ENCODE data around the gene NTF4.
A peak's percentile ranks its signal among the peaks of the same experiment; 100 is the strongest.
"Not testable (repeated sequence)": the region's sequence is repeated elsewhere in the genome, so short reads cannot be mapped to it uniquely, and the experiment has no call there.

The NTF4 gene

DNA sequence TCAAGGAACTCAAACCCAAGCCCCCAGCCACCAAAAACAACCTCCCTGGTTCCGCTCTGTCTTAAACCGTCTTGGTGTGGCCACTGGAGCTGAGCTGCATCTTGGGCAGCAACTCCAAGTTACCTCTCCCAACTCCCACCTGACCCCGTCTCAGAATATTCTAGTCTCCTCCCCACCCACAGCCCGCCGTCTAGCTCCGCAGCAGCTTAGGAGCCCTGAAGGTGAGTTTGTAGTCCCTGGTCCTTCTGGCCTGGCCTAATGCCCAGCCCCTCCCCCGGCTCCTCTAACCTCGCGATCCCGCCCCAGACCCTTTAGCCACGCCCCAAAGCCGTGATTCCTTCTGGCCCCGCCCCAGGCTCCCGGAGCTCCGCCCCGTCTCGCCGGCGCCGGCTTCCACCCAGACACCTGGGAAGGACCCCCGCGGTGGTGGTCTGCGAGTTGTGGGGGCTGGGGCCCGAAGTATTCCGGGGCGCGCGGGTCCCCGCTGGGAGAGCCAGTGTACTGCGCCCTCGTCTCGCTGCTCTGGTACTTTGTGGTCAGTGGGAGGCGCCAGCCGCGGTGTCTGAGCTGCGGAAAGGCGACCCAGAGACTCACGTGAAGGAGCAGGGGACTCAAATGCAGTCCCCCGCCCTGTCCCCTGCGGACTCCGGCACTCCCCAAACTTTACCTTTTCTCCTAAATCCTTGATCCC lies 45.2 kb downstream of the NTF4 start:
- DNase-seq = peak; percentile 26

DNA sequence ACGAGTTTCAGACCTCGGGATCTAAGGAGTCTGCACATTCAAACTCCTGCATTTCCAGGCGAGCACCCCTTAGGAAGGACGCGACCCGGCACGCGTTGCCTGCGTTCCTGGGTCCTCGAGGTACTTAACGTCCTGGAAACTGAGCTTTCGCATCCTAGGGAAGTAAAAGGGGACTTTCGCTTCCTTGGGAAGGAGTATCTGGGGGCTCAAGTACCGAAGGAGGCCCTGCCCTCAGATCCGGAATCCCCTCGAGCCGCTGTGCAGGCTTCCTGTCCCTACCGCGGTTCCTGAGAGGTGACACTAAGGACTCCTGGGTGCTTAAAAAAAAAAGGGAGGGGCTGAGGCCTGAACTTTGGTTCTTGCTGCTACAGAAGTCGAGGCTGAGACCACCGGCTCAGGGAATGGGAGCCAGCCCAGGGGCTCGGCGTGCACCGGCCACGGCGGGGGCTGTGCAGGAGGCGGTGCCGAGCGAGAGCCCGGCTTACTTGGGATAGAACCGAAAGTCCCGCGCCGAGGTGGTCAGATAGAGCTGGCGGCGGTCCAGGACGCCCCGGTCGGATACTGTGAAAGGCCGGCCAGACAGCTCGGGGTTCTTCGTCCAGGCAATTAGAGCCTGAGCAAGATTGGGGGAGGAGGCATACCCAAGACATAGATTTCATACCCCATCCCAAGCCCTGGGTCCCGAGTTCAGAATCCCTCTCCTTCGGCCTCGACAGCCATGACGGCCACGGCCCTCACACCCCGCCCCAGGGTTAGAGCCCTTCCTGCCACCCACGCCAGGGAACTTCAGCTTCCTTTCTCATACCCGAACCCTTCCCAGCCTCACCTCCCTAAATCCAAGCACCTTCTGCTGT lies 46.0 kb downstream of the NTF4 start:
- not testable (repeated sequence) for DNase-seq

DNA sequence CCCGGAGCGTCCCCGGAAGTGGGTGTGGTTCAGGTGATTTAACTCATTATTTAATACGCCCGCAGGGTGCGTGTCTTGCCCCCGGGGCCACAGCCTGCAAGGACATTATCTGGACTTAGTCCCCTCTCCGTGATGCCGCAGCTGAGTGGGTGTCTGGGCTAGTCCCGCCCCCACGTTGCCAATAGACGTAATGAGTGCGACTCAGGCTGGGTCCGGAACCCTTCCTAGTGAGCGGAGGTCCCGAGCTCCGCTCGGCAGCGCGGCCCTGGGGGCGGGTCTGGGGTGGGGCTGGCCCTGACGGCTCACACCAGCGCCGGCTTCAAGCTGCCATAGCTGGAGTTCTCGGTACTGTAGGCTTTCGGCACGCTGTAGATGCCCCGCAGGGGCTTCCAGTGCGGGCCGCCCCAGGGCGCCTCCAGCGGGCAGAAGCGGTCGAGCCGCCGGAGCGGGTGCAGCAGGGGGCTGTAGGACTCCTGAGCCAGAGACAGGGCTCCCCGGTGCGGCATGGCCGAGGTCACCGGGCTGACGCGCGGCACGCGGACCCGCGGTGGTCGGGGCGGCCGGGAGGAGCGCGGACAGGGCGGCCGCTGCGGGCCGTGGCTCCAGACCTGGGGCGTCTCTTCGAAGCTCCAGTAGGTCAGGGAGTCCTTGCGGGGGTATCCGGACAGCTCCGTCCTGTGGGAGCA lies 46.8 kb downstream of the NTF4 start:
- DNase-seq = no peak

DNA sequence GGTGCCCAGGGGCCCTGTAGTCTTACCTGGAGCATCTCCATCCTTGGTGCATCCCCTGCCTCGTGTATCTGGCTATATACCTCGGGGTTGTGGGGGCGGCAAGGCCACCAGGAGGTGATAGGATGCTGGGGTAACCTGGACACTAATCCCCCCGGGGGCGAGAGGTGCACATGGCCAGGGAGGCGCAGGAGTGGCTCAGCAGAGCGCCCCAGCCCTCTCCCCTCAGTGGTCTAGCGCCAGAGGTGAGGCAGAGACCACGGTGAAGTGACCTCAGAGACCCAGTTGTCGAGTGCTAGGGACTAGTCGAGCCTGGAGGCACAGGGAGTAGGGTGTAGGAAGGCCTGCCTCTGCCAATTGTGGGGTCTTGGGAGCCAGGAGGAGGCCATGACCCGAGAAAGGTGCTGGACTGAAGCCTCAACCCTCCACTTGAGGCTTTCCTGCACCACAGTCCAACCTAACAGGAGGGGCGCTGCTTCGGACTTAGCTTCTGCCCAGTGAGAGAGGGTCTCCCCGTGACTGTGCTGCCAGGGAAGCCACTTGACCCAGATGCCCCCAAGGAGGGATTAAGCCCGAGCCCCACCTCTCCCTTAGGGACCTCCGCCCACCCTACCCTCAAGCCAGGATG lies 47.5 kb downstream of the NTF4 start, which contains the start of gene LHB:
TSS of gene LHB (minus strand) at position 51 of the 625 bp plus-strand sequence. CDS start at position 41, 10 bp downstream.
- DNase-seq = no peak

DNA sequence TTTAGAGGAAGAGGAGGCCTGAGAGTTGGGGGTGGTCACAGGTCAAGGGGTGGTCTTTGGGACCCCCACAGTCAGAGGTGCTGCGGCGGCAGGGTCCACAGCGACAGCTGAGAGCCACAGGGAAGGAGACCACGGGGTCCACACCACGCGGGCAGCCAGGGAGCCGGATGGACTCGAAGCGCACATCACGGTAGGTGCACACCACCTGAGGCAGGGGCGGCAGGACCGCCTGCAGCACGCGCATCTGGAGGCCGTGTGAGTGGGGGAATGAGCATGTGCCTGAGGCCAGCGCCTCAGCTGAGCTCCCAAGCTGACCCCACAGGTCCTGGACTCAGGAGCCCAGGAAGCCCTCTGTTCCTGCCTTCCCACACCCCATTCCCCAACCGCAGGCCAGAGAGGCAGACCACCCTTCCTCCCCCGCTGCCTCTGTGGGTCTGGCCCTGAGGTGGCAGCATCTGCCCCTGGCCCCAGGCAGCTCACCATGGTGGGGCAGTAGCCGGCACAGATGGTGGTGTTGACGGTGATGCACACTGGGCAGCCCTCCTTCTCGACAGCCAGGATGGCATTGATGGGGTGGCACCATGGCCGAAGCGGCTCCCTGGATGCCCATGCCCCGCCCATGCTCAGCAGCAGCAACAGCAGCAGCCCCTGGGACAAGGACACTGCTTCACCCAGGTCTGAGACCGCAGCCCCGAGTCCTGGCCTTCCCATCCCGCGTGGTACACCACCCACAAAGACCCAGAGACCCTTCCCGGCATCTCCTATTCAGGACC lies 48.4 kb downstream of the NTF4 start:
- DNase-seq = no peak

DNA sequence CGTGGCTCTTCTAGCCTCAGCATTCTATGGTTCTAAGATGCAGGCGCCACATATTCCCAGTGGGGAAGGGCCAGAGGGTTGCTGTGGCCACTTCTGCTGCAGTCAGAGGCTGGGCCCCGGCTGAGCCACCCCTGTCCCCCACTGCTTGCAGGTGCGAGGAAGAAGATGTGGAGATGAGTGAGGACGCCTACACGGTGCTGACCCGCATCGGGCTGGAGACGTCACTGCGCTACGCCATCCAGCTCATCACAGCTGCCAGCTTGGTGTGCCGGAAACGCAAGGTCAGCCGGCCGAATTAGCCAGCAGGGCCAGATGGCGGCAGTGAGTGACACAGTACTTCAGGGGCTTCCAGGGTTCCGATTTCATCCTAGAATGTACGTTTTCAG lies 49.8 kb downstream of the NTF4 start:
- DNase-seq = no peak

DNA sequence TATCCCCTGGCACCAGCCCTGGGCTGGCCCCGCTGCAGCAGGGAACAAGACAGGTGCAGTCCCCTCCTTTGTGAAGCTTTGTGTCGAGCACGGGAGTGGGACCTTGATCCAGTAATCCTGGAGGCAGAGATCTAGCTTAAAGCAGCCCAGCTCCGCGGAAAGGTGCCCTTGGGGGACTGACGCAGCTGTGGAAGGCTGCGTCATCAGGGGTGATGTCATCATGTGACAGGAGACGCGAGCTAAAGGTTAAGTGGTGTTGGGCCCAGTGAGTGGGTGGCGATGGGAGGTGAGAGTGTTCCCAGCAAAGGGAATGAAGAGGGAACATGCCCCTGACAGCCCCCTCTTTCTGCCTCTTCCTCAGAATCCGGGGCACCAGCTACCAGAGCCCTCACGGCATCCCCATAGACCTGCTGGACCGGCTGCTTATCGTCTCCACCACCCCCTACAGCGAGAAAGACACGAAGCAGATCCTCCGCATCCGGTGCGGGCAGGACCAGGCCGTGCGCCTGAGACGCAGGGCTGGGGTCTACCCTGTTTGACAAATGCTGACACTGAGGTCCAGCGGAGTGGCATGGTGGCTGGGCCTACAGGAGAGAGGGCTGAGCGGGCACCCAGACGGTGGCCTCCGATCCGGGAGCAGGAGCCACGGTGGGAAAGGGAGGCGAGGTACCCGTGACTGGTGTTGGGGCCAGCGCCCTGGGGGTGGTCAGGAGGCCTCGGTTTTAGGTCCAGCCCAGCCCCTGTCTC lies 50.3 kb downstream of the NTF4 start:
- no peak for DNase-seq

DNA sequence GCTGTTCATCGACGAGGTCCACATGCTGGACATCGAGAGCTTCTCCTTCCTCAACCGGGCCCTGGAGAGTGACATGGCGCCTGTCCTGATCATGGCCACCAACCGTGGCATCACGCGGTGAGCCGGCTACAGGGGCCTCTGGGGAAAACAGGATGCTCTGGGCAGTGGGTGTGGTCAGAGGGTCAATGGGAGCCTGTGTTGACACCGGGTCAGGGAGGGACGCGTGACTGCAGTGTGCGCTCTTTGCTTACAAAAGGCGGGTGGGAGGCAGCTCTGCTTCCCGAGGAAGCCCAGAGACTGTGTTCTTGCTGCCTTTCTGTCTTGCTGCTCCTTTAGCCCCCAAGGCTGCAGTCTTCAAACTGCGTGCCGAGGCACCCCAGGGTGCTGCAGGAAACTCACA lies 53.4 kb downstream of the NTF4 start:
- DNase-seq = no peak
